Kasumi-1 (cell line): ENCODE results near the gene ATP6V0C.
A peak's percentile ranks its signal among the peaks of the same experiment; 100 is the strongest.
"Not testable (repeated sequence)": the region's sequence is repeated elsewhere in the genome, so short reads cannot be mapped to it uniquely, and the experiment has no call there.

Experiments used
- DNase-seq, 2 experiments: peaks; one replicate each; lab custom pipeline; 2025; lab: John Stamatoyannopoulos, UW

The ATP6V0C gene

GRCh38 chr16:2528161-2529060 is 14.7 kb downstream of the ATP6V0C start:
- DNase-seq: no peak

- no peak for DNase-seq
These were observed 15.5 kb downstream of the ATP6V0C start for GRCh38 chr16:2529061-2529931.

GRCh38 chr16:2529961-2530628 is 16.3 kb downstream of the ATP6V0C start:
- DNase-seq: no peak

- no peak for DNase-seq
These were observed 17.0 kb downstream of the ATP6V0C start for GRCh38 chr16:2530629-2531318.

- DNase-seq: no peak
These were observed 17.6 kb downstream of the ATP6V0C start, which contains the start of gene CEMP1 for GRCh38 chr16:2531371-2531695. Gene CEMP1, minus strand, starts transcription at chr16:2531408. Its CDS starts 335 bp downstream, at chr16:2531073.

- DNase-seq: peak; percentile 70 to 77
These were observed 18.1 kb downstream of the ATP6V0C start for GRCh38 chr16:2531696-2532493.

- DNase-seq: peak in 1 of 2 experiments; percentile 23
These were observed 18.9 kb downstream of the ATP6V0C start for GRCh38 chr16:2532494-2533141.

- not testable (repeated sequence) for DNase-seq
These were observed 19.5 kb downstream of the ATP6V0C start for GRCh38 chr16:2533142-2533755.

GRCh38 chr16:2533912-2534311 is 20.2 kb downstream of the ATP6V0C start:
- DNase-seq: no peak

GRCh38 chr16:2534335-2534734 is 20.6 kb downstream of the ATP6V0C start:
- DNase-seq: not testable (repeated sequence)

- DNase-seq: no peak
These were observed 21.9 kb downstream of the ATP6V0C start for GRCh38 chr16:2535625-2536013.

- DNase-seq: peak; percentile 48 to 67
These were observed 24.0 kb downstream of the ATP6V0C start, which contains the start of gene PDPK1 for GRCh38 chr16:2537451-2538379. Gene PDPK1, plus strand, starts transcription at chr16:2538021. Its CDS starts 92 bp downstream, at chr16:2538113.

GRCh38 chr16:2539192-2539844 is 25.6 kb downstream of the ATP6V0C start:
- not testable (repeated sequence) for DNase-seq

GRCh38 chr16:2539845-2540458 is 26.2 kb downstream of the ATP6V0C start:
- DNase-seq: not testable (repeated sequence)

GRCh38 chr16:2540912-2541311 is 27.2 kb downstream of the ATP6V0C start:
- not testable (repeated sequence) for DNase-seq

- not testable (repeated sequence) for DNase-seq
These were observed 27.7 kb downstream of the ATP6V0C start for GRCh38 chr16:2541409-2541808.

- not testable (repeated sequence) for DNase-seq
These were observed 30.0 kb downstream of the ATP6V0C start for GRCh38 chr16:2543771-2544170.
